Measurements from ENCODE around the gene TMED4. TPM values are rescaled to one million over a fixed set of nuclear protein-coding genes. Genes with fewer than 3 reads are reported as not detected.

The TMED4 gene
- total RNA-seq, 1 experiment from 2014 or later = 67.3 TPM

GRCh38 chr7:44583146-44583865 lies 1.3 kb upstream of the TMED4 start (continued):
- TF ChIP-seq, protein P1, sequence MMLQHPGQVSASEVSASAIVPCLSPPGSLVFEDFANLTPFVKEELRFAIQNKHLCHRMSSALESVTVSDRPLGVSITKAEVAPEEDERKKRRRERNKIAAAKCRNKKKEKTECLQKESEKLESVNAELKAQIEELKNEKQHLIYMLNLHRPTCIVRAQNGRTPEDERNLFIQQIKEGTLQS (IDR thresholded peaks at IDR 0.05) = no peak

GRCh38 chr7:44580945-44581878 lies 819 bp downstream of the TMED4 start:
- ChIA-PET CTCF (no interaction called here), RAD21 (ENCODE audit: low non-redundant PET in 1 of 2, low total read pairs in 2 of 2, uncharacterized antibody in 2 of 2, unreplicated experiment in 2 of 2) (no interaction called here), POLR2A (interaction anchor here (0.7 to 1.8 kb wide), 2 partner anchors 8 to 418 kb away, joined by 3 to 14 read pairs; partner anchors contain the start of gene DDX56)
- Histone ChIP-seq H3K4me3 (replicated peaks in 1 of 2; ENCODE audit: low read depth in 1 of 2, low read length in 2 of 2) (peak overlapping the region; percentile 79 to 98), H3K9me2 (ENCODE audit: insufficient read depth) (no peaks in the 10 kb centered on the region), H3K36me3 (ENCODE audit: control insufficient read depth in 1 of 2, insufficient read depth in 2 of 2, low read length in 2 of 2) (peaks cover 17 to 20% of the 10 kb centered on the region in 2 experiments; a peak in 3 of 4 replicates), H2AFZ (ENCODE audit: low read depth, low read length, poor library complexity, severe bottlenecking) (no peak overlapping the region), H4K20me1 (ENCODE audit: insufficient read depth) (no peaks in the 10 kb centered on the region), H3K4me2 (ENCODE audit: low read length) (peak overlapping the region; percentile 81), H3K9ac (ENCODE audit: low read length) (peak overlapping the region; percentile 84), H3K27me3 (ENCODE audit: insufficient read depth, low read length) (no peaks in the 10 kb centered on the region), H3K9me3 (ENCODE audit: control insufficient read depth in 1 of 2, insufficient read depth in 1 of 2, low read depth in 1 of 2, low read length in 2 of 2) (no peaks in the 10 kb centered on the region), H3K4me1 (ENCODE audit: control insufficient read depth in 1 of 2, insufficient read depth in 2 of 2, low read length in 2 of 2) (peaks cover 5 to 16% of the 10 kb centered on the region in 2 experiments; a peak in 2 of 4 replicates), H3K79me2 (ENCODE audit: insufficient read depth, low read length) (peaks cover 43% of the 10 kb centered on the region), H3K27ac (ENCODE audit: low read depth, low read length) (peak overlapping the region; percentile 80)
- TSS peak; percentile 37 for BruUV-seq (replicated peaks)
- no peak for DNase-seq (ENCODE audit: low read depth, low spot score)
- no peak for TF ChIP-seq SP1 (IDR thresholded peaks at IDR 0.05; ENCODE audit: low read depth)
- ATAC-seq = peak; percentile 15
- intact Hi-C loops (cut with micrococcal nuclease) = loop anchor here (10.0 kb wide), 1 partner anchor 384 kb away; no protein-coding TSS in a partner anchor

- no peak for ATAC-seq
- Histone ChIP-seq H3K9ac (ENCODE audit: low read length) (no peak overlapping the region), H3K4me2 (ENCODE audit: low read length) (no peak overlapping the region), H3K9me2 (ENCODE audit: insufficient read depth) (no peaks in the 10 kb centered on the region), H4K20me1 (ENCODE audit: insufficient read depth) (no peaks in the 10 kb centered on the region), H3K27ac (ENCODE audit: low read depth, low read length) (no peak overlapping the region), H3K9me3 (ENCODE audit: control insufficient read depth in 1 of 2, insufficient read depth in 1 of 2, low read depth in 1 of 2, low read length in 2 of 2) (no peaks in the 10 kb centered on the region), H3K4me1 (ENCODE audit: control insufficient read depth in 1 of 2, insufficient read depth in 2 of 2, low read length in 2 of 2) (peaks cover 16 to 26% of the 10 kb centered on the region in 2 experiments; a peak in 3 of 4 replicates), H3K4me3 (replicated peaks in 1 of 2; ENCODE audit: low read depth in 1 of 2, low read length in 2 of 2) (no peak overlapping the region), H2AFZ (ENCODE audit: low read depth, low read length, poor library complexity, severe bottlenecking) (no peak overlapping the region), H3K27me3 (ENCODE audit: insufficient read depth, low read length) (no peaks in the 10 kb centered on the region), H3K36me3 (ENCODE audit: control insufficient read depth in 1 of 2, insufficient read depth in 2 of 2, low read length in 2 of 2) (peaks cover 32 to 40% of the 10 kb centered on the region in 2 experiments), H3K79me2 (ENCODE audit: insufficient read depth, low read length) (peaks cover 80% of the 10 kb centered on the region)
- no peak for DNase-seq (ENCODE audit: low read depth, low spot score)
- intact Hi-C loops (cut with micrococcal nuclease) = no loop called here
- CTCF ChIA-PET = no interaction called here
- TF ChIP-seq CBX3 (IDR thresholded peaks at IDR 0.05; ENCODE audit: low read depth) (no peak), ZFX (IDR thresholded peaks at IDR 0.05) (no peak), EGR1 (IDR thresholded peaks at IDR 0.05; ENCODE audit: low read depth) (no peak), YY1 (IDR thresholded peaks at IDR 0.05; ENCODE audit: extremely low read depth, insufficient replicate concordance, low read depth, low read length) (no peak)
- TF ChIP-seq, protein P1 (IDR thresholded peaks at IDR 0.05) = no peak
- BruUV-seq (replicated peaks) = no TSS peak
- POLR2A ChIA-PET = interaction anchor here (1.3 kb wide), 1 partner anchor 272 kb away, joined by 4 read pairs; the partner anchor contains the start of gene H2AZ2
- RAD21 ChIA-PET (ENCODE audit: low non-redundant PET in 1 of 2, low total read pairs in 2 of 2, uncharacterized antibody in 2 of 2, unreplicated experiment in 2 of 2) = no interaction called here
Measured at GRCh38 chr7:44576228-44576627, 5.8 kb downstream of the TMED4 start.
